ENCODE results near the gene DGKH. TPM values are rescaled to one million over a fixed set of nuclear protein-coding genes. Genes with fewer than 3 reads are reported as not detected.

DGKH gene
- polyA plus RNA-seq, 1 donor from 2014 or later = 3.5 TPM

GRCh38 chr13:42107421-42107820 is 59.0 kb downstream of the DGKH start:
- Histone ChIP-seq H3K36me3 (ENCODE audit: insufficient read depth, low read length) (no peaks in the 10 kb centered on the region), H3K27ac (ENCODE audit: low read length) (no peak overlapping the region), H3K4me2 (ENCODE audit: low read length) (no peak overlapping the region), H3K4me3 (ENCODE audit: low read length) (no peak overlapping the region), H2AFZ (ENCODE audit: low read depth, low read length) (no peak overlapping the region), H3K9ac (ENCODE audit: low read length) (no peak overlapping the region), H3K79me2 (replicated peaks; ENCODE audit: insufficient read depth, low read length) (no peaks in the 10 kb centered on the region), H3K27me3 (ENCODE audit: insufficient read depth, low read depth, low read length) (no peaks in the 10 kb centered on the region), H3K9me2 (ENCODE audit: insufficient read depth, low read length) (no peaks in the 10 kb centered on the region), H3F3A (ENCODE audit: insufficient read depth, low read length, poor library complexity, severe bottlenecking) (no peaks in the 10 kb centered on the region), H4K20me1 (ENCODE audit: insufficient read depth) (no peaks in the 10 kb centered on the region), H3K9me3 (ENCODE audit: low read length) (no peaks in the 10 kb centered on the region)
- TF ChIP-seq REST (IDR thresholded peaks at IDR 0.05; ENCODE audit: borderline replicate concordance) (no peak), SMC3 (conservative IDR thresholded peaks at IDR 0.05; ENCODE audit: poor library complexity) (no peak), MXI1 (conservative IDR thresholded peaks at IDR 0.05; ENCODE audit: poor library complexity, severe bottlenecking) (no peak), CTCF (IDR thresholded peaks at IDR 0.05; ENCODE audit: poor library complexity, severe bottlenecking) (no peak), RAD21 (conservative IDR thresholded peaks at IDR 0.05) (no peak), EP300 (conservative IDR thresholded peaks at IDR 0.05; ENCODE audit: poor library complexity, severe bottlenecking) (no peak), EZH2 (IDR thresholded peaks at IDR 0.05; ENCODE audit: borderline replicate concordance, insufficient read depth, low read length, poor library complexity, severe bottlenecking) (no peak), POLR2AphosphoS5 (IDR thresholded peaks at IDR 0.05) (no peak), TAF1 (IDR thresholded peaks at IDR 0.05; ENCODE audit: low read depth) (no peak)

GRCh38 chr13:42108217-42108616 is 59.8 kb downstream of the DGKH start:
- TF ChIP-seq POLR2AphosphoS5 (IDR thresholded peaks at IDR 0.05) (no peak), EP300 (conservative IDR thresholded peaks at IDR 0.05; ENCODE audit: poor library complexity, severe bottlenecking) (no peak), REST (IDR thresholded peaks at IDR 0.05; ENCODE audit: borderline replicate concordance) (no peak), EZH2 (IDR thresholded peaks at IDR 0.05; ENCODE audit: borderline replicate concordance, insufficient read depth, low read length, poor library complexity, severe bottlenecking) (no peak), RAD21 (conservative IDR thresholded peaks at IDR 0.05) (no peak), CTCF (IDR thresholded peaks at IDR 0.05; ENCODE audit: poor library complexity, severe bottlenecking) (no peak), SMC3 (conservative IDR thresholded peaks at IDR 0.05; ENCODE audit: poor library complexity) (no peak), MXI1 (conservative IDR thresholded peaks at IDR 0.05; ENCODE audit: poor library complexity, severe bottlenecking) (no peak), TAF1 (IDR thresholded peaks at IDR 0.05; ENCODE audit: low read depth) (no peak)
- H3F3A ChIP-seq (ENCODE audit: insufficient read depth, low read length, poor library complexity, severe bottlenecking) = no peaks in the 10 kb centered on the region
- no peak overlapping the region for H2AFZ ChIP-seq (ENCODE audit: low read depth, low read length)
- no peaks in the 10 kb centered on the region for H3K36me3 ChIP-seq (ENCODE audit: insufficient read depth, low read length)
- no peak overlapping the region for H3K4me3 ChIP-seq (ENCODE audit: low read length)
- H3K79me2 ChIP-seq (replicated peaks; ENCODE audit: insufficient read depth, low read length) = no peaks in the 10 kb centered on the region
- H3K9me3 ChIP-seq (ENCODE audit: low read length) = no peaks in the 10 kb centered on the region
- no peaks in the 10 kb centered on the region for H3K9me2 ChIP-seq (ENCODE audit: insufficient read depth, low read length)
- no peak overlapping the region for H3K4me2 ChIP-seq (ENCODE audit: low read length)
- H4K20me1 ChIP-seq (ENCODE audit: insufficient read depth) = no peaks in the 10 kb centered on the region
- H3K27ac ChIP-seq (ENCODE audit: low read length) = no peak overlapping the region
- H3K27me3 ChIP-seq (ENCODE audit: insufficient read depth, low read depth, low read length) = no peaks in the 10 kb centered on the region
- H3K9ac ChIP-seq (ENCODE audit: low read length) = no peak overlapping the region

All from neural cell (in vitro differentiated cells).